GM19099 (cell line): ENCODE measurements around the gene TAX1BP3.

Source experiments
- POLR2A ChIP-seq: IDR thresholded peaks from 3 replicates; pipeline ENCODE4 v1.6.1; 2011; ENCODE audit warnings: low read depth; ENCODE audit not compliant: insufficient read length; ENCODE audit errors: extremely low read depth

Gene TAX1BP3

DNA sequence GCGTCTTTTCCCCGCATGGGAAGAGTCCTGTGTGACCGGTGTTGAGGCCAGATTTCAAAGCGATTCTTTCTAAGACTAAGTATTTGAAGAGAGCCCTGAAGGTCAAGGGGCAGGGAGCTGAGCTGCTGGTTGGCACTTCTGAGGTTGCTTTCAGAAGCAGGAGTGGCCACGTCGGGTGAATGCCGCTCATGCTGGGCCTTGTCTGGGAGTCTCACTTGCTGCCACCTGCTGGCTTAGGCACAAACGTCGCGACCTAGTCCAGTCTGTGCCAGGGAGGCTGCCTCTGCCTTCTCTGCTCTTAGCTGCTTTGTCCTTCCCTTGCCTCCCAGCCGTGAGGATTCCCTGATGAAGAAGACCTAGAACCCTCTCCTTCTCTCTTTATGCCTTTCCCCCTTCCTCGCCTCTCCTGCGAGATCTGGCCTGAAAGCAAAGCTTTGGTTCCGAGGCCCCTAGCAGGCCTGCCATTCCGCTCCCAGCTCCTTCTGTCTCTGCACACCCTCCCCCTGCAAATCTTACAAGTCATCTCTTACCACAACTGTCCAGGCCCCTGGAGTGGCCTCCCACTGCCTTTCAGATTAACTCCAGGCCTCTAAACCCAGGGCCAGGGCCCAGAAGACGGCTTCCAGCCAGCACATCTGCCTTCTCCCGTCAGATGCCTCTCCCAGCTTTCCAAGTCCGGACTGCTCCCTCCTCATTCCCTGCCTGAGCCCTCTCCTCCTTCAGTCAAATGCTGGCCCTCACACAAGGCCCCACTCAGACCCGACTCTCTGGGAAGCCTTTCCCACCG, 20.4 kb downstream of the TAX1BP3 start:
- no peak for TF ChIP-seq POLR2A

DNA sequence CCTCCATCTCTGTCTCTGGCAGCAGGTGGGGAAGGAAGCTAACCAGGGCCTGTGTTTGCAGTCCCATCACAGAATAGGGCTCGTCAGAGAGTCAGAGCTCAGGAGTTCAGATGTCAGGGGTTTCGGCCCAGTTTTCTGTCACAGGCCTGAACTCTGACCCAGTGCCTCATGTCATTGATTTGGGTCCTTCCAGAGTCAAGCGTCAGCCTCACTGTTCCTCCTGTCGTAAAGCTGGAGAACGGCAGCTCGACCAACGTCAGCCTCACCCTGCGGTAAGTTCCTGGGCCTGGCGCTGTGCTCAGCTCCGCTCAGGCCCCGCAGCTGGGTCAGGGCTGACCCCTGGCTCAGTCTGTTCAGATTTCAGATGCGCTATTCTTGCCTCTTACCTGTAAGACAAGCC, 21.1 kb downstream of the TAX1BP3 start:
- TF ChIP-seq POLR2A, result no peak

DNA sequence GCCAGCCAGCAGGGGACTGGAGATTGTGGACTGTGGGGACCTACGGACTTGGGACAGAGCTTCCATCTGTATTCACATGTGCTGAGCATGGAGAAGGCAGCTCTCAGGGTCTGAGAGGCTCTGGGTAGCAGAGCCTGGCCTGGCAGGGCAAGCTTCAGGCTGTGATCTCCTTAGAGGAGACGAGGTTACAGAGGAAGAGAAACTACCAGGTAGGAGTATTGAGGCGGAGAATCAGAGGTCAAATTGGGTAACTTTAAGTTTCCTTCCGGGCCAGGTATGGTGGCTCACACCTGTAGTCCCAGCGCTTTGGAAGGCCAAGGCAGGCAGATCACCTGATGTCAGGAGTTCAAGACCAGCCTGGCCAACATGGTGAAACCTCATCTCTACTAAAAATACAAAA, 23.1 kb downstream of the TAX1BP3 start:
- no peak for TF ChIP-seq POLR2A

DNA sequence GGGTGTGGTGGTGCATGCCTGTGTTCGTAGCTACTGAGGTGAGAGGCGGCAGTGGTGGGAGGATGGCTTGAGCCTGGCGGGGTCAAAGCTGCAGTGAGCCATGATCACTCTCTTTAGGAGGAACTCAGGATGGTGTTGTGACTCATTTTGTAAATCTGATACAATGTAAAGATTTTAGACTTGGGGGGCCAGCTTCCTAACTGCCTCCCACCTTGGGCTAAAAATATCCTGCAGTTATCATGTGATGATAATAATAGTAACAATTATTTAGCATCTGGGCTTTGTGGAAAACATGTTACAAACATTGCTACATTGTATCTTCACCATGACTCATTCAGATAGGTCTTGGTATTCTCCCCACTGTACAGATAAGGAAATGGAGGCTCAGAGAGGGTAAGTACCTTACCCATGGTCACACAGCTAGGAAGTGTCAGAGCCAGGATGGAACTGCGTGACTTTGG, 24.5 kb downstream of the TAX1BP3 start:
- no peak for TF ChIP-seq POLR2A

DNA sequence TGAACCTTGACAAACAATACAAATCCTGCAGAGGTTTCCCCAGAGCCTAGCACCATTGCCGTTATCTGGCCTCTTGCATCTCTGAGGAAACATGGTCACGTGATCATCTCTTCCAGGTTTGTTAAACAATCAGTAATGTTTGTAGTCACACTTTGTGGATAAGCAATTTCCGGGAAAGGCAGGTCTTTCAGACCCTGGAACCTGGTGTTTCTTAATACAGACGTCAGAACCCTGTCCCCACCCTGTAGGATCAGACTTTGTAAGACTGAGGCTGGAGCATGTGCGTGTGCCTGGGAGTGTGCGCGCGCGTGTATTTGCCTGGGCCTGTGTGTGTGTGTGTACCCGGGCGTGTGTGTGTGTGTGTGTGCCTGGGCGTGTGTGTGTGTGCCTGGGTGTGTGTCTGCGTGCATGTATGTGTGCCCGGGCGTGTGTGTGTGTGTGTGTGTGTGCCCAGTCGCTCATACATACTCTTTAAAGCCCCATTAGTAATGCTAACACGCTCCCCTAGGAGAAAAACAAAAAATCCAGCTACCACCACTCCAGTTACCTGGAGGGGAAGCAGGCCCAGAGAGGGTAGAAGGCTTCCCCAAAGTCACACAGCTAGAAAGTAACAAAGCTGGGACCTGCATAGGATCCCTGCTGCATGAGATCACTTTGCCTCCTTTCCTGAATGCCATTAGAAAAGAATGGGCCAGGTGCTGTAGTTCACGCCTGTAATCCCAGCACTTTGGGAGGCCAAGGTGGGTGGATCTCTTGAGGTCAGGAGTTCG, 26.5 kb downstream of the TAX1BP3 start:
- no peak for TF ChIP-seq POLR2A

DNA sequence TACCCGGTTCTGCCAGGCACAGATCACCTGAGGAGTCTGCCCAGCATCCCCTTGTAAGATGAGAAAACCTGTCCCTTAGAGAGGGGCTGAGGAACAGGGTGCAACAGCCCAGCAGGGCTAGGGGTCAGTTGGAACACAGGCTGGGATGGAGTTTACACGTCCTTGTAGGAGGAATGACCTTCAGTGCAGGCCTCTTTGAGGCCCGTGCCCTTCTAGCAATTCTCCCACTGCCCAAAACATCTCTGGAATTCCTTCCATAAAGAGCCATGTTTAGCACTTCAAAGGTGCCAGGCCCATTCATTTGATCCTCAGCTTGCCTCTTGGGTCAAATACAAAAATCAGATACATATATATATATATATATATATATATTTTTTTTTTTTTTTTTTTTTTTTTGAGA, 27.4 kb downstream of the TAX1BP3 start:
- TF ChIP-seq POLR2A, result no peak

DNA sequence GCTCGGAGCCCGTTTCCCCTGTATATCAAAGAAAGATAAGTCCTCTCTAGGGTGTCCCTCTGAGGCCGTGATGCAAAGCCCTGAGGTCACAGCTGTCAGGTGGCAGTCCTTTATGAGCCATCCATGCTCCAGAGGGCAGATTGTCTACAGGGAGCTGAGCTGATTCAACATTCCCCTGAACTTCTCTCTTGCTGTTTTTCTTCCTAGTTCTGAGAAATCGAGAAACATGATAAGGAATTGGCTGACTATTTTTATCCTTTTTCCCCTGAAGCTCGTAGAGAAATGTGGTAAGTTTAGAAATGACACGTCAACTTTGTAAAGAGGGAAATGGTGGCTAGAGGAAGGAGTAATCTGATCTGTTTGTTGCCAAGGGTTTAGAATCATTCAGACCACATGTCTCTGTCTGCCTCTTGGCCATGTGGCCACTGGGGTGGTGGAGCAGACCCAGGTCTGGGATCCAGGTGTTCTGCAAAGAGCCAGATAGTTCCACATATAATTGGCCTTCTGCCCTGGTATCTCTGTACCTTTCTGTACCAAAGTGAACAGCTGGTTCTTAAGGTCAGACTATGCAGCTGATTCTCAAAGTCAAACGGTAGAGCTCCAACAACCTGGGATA, 28.3 kb downstream of the TAX1BP3 start:
- TF ChIP-seq POLR2A, result no peak

DNA sequence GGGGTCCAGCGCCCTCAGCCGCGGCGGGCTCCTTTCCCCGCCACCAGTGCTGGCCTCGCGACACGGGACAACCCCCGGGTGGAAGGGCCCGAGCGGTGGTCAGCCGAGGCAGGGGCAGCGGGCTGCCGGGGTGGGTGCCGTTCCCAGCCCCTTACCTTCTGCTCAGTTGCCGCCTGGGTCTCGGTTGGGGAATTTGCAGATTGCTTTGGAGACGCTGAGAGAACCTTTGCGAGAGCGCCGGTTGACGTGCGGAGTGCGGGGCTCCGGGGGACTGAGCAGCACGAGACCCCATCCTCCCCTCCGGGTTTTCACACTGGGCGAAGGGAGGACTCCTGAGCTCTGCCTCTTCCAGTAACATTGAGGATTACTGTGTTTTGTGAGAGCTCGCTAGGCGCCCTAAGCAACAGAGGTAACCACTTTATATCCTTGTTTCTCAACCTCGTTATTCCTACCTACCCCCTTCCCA, 31.4 kb downstream of the TAX1BP3 start:
- no peak for TF ChIP-seq POLR2A

DNA sequence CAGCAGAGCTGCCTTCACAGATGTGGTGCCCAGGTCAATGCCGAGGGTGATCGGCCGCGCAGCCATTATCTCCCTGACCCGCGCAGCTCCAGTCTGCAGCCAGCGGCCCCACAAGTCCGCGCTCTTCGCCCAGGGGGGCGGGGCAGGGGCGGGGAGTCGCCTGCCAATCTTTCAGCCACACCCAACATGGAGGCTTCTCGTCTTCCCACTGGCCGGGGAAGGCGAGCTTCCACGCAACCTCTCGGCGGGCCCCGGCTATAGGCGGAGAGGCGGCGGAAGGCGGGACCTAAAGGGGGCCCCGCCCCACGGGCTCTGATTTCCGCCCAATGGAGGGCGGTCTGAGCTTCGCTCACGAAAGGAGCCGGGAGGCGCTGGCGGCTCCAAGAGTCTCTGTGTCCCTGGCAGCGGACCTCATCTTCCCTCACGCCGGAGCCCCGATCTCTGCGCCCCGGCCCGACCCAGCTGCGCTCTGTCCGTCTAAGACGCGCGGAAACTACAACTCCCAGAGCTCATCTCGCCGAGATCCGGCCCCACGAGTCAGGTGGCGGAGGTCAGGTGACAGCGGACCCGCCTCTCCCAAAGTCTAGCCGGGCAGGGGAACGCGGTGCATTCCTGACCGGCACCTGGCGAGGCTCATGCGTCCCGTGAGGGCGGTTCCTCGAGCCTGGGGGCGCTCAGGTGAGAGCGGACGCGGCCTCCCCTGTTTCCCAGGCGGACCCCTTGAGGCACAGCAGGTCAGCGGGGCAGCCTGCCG, 32.0 kb downstream of the TAX1BP3 start, which contains the start of the genes CTNS and SHPK:
Gene CTNS (plus strand): TSS at position 607 of the 754 bp plus-strand sequence. CDS start 3,447 bp downstream, outside the sequence.
Gene SHPK (minus strand): TSS at position 97 of the 754 bp plus-strand sequence. CDS start 31 bp downstream, at position 66.
- peak; percentile 83 for TF ChIP-seq POLR2A

DNA sequence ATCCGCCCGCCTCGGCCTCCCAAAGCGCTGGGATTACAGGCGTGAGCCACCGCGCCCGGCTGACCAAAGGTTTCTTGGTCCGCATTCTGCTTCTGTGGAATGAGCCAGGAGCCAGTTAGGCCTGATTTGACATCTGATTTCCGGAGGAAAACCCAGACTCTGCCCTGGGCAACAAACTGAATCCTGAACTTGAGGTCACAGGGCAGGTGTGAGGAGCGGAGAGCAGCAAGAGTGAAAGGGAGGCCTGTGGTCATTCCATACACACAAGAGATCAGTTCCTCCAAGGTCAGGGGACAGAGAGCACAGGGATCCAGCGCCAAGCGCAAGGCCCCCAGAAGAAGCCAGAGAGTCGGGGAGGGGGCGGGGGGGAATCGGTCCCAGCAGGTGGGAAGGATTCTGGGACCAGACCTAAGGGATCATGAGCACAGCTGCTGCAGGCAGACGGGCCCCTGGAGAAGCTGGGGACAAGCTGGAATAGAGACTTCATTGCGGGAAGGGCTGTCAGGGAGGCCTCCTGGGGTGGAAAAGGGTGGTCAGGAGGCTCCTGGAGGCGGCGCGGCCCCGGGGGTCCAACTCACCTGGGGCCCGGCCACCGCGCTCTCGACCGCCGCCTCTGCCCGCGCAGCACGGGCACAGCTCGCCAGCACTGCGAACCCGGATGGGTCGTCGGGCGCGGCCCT, 32.8 kb downstream of the TAX1BP3 start:
- no peak for TF ChIP-seq POLR2A

DNA sequence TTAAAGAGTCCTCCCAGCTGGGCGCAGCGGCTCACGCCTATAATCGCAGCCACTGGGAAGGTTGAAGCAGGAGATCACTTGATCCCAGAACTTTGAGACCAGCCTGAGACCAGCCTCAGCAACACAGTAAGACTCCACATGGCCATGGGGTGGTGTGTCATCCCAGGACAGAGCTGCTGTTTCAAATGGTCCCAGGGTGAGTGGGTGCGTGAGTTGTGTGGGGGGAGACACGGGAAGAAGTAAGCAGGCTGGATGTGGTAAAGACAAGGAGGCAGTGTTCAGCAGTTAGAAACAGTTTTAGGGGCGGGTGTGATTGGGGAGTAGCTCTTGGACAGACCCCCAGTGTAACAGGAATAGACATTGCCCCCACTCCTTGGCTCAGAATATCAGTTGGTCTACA, 36.1 kb downstream of the TAX1BP3 start:
- TF ChIP-seq POLR2A, result no peak

DNA sequence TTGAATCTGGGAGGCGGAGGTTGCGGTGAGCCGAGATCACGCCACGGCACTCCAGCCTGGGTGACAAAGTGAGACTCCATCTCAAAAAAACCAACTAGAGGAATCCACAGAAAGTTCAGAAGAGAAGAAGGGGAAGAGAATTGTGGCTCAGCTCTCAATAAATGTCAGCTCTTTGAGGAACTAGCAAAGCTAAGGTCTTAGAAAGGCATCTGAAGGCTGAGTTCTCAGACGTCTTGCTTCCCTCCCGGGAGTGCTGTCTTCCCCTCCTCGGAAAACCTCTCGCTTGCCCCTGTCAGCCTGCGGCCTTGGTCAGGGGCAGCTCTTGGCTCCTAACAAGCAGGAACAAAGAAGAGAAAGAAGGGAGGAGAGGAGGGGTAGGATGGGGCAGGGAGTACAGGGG, 37.6 kb downstream of the TAX1BP3 start:
- no peak for TF ChIP-seq POLR2A

DNA sequence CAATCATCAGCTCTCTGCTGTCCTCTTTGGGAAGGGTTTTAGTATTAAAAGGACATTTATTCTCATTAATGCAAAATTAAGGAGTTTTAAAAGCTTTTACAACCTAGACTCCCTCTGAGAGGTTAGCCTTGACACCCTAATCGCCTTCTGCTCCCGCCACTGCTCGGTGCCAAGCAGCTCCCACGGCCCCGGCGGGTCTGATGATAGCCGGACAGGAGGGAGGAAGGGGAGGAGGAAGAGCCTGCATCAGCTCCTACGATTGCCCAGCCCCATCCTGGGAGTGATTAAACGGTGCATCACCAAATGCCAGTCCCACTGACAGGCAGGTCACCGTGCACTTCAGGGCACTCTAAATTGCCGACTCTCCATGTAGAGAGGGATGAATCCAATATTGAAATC, 40.6 kb downstream of the TAX1BP3 start:
- TF ChIP-seq POLR2A, result no peak
